Measurements from ENCODE around the gene C6orf136.

C6orf136 gene

GRCh38 chr6:30691208-30691847 lies 44.4 kb downstream of the C6orf136 start:
- no peak for DNase-seq (ENCODE audit: low spot score)
- TF ChIP-seq CTCF (IDR thresholded peaks at IDR 0.05; ENCODE audit: extremely low read depth, missing control alignments): no peak

GRCh38 chr6:30696432-30696831 lies 49.5 kb downstream of the C6orf136 start:
- no peak for DNase-seq (ENCODE audit: low spot score)
- no peak for TF ChIP-seq CTCF (IDR thresholded peaks at IDR 0.05; ENCODE audit: extremely low read depth, missing control alignments)

GRCh38 chr6:30700340-30700739 lies 53.4 kb downstream of the C6orf136 start:
- no peak for DNase-seq (ENCODE audit: low spot score)

More at GRCh38 chr6:30700340-30700739, 53.4 kb downstream of the C6orf136 start:
- no peak for TF ChIP-seq CTCF (IDR thresholded peaks at IDR 0.05; ENCODE audit: extremely low read depth, missing control alignments)

All from GM20000 (cell line).